AG10803 (cell line): ENCODE results near the gene DNAL4.

Experiments
- DNase-seq: peaks from one replicate; pipeline ENCODE4 v3.0.0; 2010; ENCODE audit warnings: low read depth
- H3K4me3 ChIP-seq: 2 replicates; pipeline ENCODE4 v1.5.1; 2011; ENCODE audit warnings: mild to moderate bottlenecking, low read length, control low read depth
- CTCF ChIP-seq: conservative IDR thresholded peaks from 2 replicates; pipeline ENCODE4 v1.5.1; 2011; ENCODE audit warnings: mild to moderate bottlenecking, low read length, control low read depth, inconsistent platforms

DNAL4 gene

GRCh38 chr22:38832005-38832978 lies 38.3 kb upstream of the DNAL4 start:
- TF ChIP-seq CTCF: no peak
- H3K4me3 ChIP-seq: no peak overlapping the region
- no peak for DNase-seq

- no peak overlapping the region for H3K4me3 ChIP-seq
- DNase-seq: peak; percentile 70
- no peak for TF ChIP-seq CTCF
Observed at GRCh38 chr22:38831166-38831945, 37.4 kb upstream of the DNAL4 start.

GRCh38 chr22:38830845-38831108 lies 36.8 kb upstream of the DNAL4 start:
- H3K4me3 ChIP-seq: no peak overlapping the region
- TF ChIP-seq CTCF: no peak
- no peak for DNase-seq

GRCh38 chr22:38830026-38830844 lies 36.3 kb upstream of the DNAL4 start:
- no peak for TF ChIP-seq CTCF
- no peak for DNase-seq
- H3K4me3 ChIP-seq: no peak overlapping the region

- H3K4me3 ChIP-seq: no peak overlapping the region
Observed at GRCh38 chr22:38829485-38829884, 35.5 kb upstream of the DNAL4 start.

GRCh38 chr22:38828616-38829205 lies 34.8 kb upstream of the DNAL4 start:
- H3K4me3 ChIP-seq: no peak overlapping the region
- DNase-seq: no peak
- TF ChIP-seq CTCF: no peak

More at GRCh38 chr22:38829485-38829884, 35.5 kb upstream of the DNAL4 start:
- DNase-seq: no peak
- TF ChIP-seq CTCF: no peak
